22Rv1 (cell line): Measurements from ENCODE around the gene GDPD5.

Experiments used
- CTCF ChIP-seq: fragments of 450-650 bp; IDR thresholded peaks from 2 replicates; pipeline ENCODE4 v1.5.1; 2017; ENCODE audit warnings: mild to moderate bottlenecking
- ZFX ChIP-seq: fragments of 450-650 bp; IDR thresholded peaks from 2 replicates; pipeline ENCODE4 v1.6.1; 2017; ENCODE audit warnings: antibody characterized with exemption, borderline replicate concordance

- TF ChIP-seq CTCF (no peak), ZFX (no peak)
Measured at GRCh38 chr11:75553182-75553581, 27.4 kb upstream of the GDPD5 start.
